Measurements from ENCODE around the gene ALKBH5.
"Not testable (repeated sequence)": the region's sequence is repeated elsewhere in the genome, so short reads cannot be mapped to it uniquely, and the experiment has no call there.

ALKBH5 gene

GRCh38 chr17:18187226-18187625 is 3.6 kb downstream of the ALKBH5 start:
- no peak for DNase-seq

- peak; percentile 55 for DNase-seq
Observed at GRCh38 chr17:18187821-18188761, 4.5 kb downstream of the ALKBH5 start.

- no peak for DNase-seq
Observed at GRCh38 chr17:18190628-18191235, 7.1 kb downstream of the ALKBH5 start.

DNA sequence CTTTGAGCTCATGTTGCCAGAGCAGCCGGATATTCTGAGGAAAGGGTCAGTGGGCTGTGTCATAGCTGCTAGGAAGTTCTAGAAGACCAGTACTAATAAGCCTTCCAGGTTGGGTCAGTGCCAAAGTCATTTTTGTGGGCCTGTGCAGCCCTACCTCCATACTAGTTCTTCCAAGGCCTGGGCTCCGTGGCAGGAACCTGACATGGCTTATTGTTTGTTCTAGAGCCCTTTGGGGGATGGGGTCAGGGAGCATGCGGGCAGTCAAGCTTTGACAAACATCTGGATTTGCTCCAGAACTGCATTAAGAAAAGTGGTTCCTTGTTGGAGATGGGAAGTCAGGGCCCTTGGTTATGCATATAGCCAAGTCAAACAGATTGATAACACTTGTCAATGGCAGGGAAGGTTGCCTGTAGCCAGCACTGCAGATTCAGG is 7.6 kb downstream of the ALKBH5 start:
- DNase-seq: no peak

GRCh38 chr17:18191967-18192366 is 8.3 kb downstream of the ALKBH5 start:
- no peak for DNase-seq

- no peak for DNase-seq
Observed at GRCh38 chr17:18194394-18194793, 10.8 kb downstream of the ALKBH5 start.

DNA sequence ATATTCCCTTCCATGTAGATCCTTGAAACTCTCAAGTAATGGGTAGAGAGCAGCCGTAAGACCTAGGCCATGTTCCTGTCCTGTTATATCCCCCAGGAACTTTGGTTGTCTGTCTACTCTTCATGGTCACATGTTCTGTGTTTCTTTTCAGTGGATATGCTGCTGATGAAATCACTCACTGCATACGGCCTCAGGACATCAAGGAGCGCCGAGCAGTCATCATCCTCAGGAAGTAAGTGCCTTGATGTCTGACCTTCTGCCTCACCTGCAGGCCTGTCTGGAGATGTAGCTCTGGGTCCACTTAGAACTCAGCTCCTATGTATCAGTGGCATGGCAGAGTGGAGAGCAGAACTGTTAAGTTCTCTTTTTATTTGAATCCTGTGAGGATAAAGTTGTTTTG is 11.2 kb downstream of the ALKBH5 start:
- DNase-seq: no peak

DNA sequence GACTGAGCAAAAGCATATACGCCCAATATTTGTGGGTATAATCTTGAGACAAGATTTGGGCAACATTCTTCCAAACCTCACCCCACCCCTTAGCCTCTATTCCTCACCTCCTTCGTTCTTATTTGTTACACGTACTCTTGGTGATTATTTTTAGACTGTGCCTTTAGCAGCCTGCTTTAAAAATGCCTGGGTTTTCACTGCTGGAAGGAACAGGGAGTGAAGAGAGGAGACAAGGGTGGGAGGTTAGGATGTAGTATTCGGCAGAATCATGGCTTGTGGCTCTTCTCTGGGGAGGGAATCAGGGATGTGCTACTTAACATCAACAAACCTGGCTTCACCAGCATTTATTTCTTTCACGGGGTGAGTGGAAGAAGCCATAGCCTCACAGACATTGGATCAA is 11.6 kb downstream of the ALKBH5 start:
- no peak for DNase-seq

DNA sequence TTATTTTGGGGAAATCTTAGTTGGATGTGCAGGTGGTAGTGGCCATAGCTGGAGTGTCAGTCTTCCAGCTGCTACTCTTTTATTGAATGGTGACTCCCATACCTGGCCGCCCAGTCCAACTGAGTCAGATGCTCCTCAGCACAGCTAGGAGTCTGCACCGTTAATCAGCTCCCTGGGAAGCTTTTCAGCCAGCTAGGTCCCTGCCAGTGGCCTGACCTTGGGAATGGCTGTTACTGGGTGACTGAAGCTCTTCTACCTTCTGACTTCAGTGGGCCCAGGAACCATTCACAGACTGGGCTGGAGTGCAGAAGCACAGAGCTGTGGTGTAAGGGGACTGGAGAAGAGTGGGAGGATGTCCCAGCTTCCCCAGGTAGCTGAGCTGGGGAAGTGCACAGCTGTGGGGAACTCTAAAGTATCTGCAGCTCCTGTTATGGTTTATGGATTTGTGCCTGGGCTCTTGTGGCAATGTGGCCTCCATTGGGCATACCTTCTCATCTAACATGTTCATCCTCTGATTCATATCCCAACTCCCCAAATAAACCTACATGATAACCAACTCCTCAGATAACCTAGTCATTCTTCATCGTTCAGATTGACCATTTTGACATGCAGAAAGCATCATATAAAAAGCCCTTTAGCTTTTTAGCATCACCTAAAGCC is 14.0 kb downstream of the ALKBH5 start:
- DNase-seq: no peak

GRCh38 chr17:18198530-18198929 is 14.9 kb downstream of the ALKBH5 start:
- no peak for DNase-seq

GRCh38 chr17:18201108-18201507 is 17.5 kb downstream of the ALKBH5 start:
- DNase-seq: no peak

DNA sequence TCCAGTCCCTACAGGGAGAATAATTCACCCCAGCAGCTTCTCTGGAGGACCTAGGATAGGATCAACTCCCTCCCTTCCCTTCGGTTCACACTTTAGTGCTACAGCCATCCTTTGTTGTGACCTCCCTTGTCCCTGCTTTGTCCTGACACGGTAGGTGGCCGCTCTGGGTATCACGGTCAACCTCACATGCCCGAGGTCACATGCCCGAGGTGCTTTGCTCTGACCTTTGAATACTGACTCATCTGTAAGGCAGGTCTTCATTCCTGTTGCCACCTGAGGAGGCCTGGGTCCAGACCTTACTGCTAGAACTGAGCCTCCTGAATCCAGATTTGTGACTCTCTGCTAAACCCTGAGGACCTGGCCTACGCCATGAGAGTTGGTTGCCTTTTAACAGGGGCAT is 19.7 kb downstream of the ALKBH5 start:
- no peak for DNase-seq

DNA sequence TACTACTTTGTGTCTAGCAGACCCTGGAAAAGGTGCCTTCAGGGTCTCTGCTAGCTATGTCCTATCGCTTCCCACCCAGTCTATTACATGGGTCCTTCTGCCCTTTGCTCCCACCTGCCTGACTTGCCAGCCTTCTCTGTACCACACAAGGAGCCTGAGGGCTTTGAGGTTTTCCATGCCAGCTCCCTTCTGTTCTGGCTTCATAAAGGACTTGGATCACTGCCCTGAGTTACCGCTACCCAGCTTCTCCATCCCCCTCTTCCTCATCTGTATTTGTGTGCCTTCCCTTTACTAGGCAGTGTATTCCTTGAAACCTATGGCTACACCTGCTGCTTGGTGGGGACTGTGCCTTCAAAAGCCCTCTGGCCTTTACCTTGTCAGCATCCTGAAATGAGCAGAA is 22.2 kb downstream of the ALKBH5 start:
- no peak for DNase-seq

DNA sequence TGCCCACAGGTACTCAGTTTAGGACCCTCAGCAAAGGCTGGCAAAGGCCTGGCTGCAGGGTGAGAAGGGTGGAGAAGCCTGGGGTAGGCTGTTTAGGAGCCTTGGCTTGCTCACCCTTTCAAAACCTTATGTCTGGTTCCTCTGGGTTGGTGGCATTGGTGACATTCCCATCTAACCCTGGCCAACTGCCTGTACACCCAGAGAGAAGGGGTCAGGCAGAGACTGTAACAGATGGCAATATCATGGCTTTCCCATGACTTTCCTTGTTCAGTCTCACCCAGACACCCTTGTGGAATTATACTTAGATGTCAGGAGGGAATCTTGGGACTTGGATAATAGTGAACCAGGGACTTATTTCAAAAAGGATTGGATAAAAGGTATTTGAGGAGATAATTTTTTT is 23.3 kb downstream of the ALKBH5 start:
- DNase-seq: no peak

- DNase-seq: no peak
Observed at GRCh38 chr17:18208092-18208491, 24.5 kb downstream of the ALKBH5 start.

GRCh38 chr17:18213666-18214270 is 30.1 kb downstream of the ALKBH5 start:
- DNase-seq: no peak

GRCh38 chr17:18216906-18217305 is 33.3 kb downstream of the ALKBH5 start:
- DNase-seq: not testable (repeated sequence)

DNA sequence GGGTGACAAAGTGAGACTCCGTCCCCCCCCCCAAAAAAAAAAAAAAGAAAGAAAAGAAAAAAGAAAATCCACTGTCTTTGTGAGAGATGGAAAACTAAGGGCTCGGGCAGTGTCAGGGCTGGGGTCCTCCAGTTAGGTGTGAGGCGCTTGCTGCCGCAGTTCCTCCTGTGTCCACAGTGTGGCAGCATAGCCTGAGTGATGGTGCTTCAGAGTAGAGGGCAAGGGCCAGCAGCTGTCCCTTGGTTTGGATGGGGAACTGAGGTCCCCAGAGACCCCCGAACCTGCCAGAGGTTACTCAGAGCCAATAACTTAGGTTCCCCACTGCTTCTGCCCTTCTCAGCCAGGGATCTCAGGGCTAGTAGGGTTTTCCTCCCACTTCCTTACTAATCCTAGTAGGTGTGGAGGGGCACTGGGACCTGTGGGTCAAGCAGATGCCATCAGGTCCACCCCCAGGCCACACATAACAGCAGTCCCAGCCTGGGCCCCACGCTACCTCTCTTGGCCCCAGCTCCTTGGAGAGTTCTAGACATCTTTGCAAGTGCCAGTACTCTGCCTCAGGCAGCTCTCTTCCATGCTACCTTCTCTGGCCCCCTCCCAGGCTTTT is 33.9 kb downstream of the ALKBH5 start:
- DNase-seq: peak; percentile 89

- no peak for DNase-seq
Observed at GRCh38 chr17:18218756-18219415, 35.3 kb downstream of the ALKBH5 start.

DNA sequence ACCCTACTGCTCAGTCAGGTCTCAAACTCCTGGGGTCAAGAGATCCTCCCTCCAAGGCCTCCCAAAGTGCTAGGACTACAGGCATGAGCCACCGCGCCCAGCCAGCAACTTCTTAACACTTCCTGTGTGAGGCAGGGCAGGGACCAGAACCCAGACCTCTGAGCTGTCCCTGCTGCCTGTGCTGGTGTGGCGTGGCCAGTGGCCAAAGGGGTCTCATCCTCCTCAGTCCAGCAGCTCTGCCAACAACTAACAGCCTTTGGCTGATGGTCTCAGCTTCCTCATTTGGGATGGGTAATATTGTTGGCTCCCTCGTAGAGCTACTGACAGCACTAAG is 40.4 kb downstream of the ALKBH5 start:
- DNase-seq: no peak

DNA sequence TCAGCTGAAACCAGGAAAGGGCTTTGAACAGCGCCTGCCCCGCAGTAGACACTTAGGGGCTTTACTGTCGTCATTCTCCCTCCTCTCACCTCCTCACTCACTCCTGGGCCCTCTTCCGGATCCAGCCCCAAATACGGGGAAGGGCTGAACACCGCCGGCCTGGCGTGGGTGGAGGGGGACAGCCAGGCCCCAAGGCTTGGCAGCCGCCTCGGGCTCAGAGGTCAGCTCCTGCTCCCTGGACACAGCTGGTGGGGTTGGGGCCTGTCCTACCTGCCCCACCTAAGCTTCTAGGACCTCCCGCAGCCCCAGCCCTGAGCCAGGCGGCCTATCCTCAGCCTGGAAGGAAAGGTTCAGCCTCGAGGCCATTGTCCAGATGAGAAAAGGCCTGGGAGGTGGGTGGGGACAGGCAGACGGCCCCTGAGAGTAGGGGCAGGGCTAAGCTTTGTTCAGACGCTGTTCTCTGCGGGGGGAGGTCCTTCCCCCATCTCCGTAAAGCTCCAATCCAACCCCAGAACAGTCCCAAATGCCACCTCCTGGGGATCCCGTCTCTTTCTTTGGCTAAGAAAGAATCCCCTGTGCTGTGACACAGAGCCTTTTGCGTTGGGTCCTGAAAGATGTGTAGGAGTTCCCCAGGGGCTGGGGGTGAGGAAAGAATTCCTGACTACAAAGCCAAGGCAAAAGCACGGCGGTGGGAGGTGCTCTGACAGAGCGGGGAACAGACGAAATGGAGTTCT is 40.9 kb downstream of the ALKBH5 start:
- DNase-seq: no peak

GRCh38 chr17:18225121-18225641 is 41.6 kb downstream of the ALKBH5 start, which contains the start of gene LLGL1:
Gene LLGL1, plus strand, starts transcription at chr17:18225635. Its CDS starts 48 bp downstream, at chr17:18225683.
- DNase-seq: peak; percentile 96
